NCI-H524 (cell line): Measurements from ENCODE around the gene ENTPD2.

Source experiments
- DNase-seq, 2 experiments: peaks; one replicate each; lab custom pipeline; 2025; lab: John Stamatoyannopoulos, UW

The ENTPD2 gene

DNA sequence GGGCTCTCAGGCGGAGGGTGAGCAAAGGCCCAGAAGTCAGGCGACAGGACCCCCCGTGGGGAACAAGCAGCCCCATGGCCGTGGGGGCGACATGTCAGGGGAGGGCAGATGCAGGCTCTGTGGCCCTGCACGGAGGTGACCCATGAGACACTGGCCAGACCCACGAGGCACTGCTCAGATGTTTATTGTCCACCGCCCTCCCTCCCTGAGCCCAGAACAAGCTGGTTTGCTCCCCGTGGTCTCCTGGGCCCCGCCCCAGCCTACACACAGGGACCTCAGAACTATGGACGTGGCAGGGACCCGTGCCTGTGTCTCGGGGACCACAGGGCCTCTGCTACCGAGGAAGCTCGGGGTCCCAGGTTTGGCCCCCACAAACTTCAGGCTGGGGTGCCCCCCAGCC, 23.9 kb downstream of the ENTPD2 start:
- no peak for DNase-seq

DNA sequence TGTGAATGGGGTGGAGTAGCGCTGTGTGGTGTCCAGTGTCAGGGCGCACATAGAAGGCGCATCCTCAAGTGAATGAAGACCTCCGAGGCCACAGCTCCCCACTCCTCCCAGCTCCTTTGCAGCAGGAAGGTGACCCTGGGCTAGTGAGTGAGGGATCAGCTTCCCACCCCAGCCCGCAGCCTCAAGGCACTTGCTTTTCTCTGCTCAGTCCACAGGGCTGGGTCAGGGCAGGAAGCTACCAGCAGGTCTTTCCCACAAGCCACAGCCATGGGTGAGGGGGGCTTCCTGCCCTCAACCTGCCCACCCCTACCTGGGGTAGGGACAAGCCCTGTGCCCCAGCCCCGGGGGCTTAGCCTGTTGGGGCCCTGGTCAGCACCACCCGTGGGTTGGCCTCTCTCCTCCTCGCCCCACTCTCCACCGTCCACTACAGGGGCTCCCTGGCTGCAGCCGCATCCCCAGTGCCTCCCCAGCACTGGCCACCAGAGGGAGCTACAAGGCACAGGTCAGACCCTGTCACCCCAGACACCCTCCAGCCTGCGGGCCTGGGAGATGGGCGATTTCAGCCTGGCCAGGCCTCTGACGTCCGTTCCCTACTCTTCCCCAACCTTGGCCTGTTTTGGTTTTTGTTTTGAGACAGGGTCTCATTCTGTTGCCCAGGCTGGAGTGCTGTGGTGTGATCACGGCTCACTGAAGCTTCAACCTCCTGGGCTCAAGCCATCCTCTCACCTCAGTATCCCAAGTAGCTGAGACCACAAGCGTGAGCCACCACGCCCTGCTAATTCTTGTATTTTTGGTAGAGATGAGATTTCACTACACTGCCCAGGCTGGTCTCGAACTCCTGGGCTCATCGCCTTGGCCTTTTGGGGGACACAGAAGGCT, 24.6 kb downstream of the ENTPD2 start:
- peak in 1 of 2 experiments; percentile 62 for DNase-seq

DNA sequence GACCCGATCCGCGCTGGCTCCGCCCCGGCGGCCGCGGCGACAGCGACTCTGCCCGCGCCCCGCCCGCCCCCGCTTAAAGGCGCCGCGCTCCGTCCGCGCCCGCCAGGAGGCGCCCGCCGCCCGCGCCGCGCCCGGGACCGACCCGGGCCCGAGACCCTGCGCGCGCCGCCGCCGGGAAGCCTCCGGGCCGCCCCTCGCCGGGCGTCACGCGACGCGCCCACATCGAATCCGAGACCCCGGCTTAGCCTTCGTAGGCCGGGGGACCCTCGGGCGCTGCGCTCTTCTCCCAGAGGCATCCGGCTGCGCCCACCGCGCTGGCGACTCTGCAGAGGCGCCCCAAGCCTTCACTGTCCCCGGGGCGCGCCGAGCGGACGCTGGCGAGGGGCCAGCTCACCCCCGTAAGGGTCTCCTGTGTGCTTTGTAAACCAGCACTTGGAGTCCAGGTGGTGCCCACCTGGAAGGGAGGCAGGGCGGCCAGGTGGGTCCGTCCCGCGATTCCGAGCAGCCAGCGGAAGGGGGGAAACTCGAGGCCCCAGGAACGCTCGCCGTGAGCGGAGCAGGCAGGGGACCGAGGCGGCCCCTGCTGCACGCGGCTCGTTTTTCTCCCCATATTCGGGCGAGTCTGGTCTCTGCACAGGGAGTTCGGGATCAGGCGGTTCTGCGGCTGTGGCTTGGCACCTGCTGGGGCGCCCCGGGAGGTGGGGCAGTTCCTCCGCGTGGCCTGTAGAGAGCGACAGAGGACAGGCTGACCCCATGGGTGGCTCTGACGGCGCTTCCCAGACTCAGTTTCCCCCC, 25.4 kb downstream of the ENTPD2 start:
- peak; percentile 49 to 73 for DNase-seq

DNA sequence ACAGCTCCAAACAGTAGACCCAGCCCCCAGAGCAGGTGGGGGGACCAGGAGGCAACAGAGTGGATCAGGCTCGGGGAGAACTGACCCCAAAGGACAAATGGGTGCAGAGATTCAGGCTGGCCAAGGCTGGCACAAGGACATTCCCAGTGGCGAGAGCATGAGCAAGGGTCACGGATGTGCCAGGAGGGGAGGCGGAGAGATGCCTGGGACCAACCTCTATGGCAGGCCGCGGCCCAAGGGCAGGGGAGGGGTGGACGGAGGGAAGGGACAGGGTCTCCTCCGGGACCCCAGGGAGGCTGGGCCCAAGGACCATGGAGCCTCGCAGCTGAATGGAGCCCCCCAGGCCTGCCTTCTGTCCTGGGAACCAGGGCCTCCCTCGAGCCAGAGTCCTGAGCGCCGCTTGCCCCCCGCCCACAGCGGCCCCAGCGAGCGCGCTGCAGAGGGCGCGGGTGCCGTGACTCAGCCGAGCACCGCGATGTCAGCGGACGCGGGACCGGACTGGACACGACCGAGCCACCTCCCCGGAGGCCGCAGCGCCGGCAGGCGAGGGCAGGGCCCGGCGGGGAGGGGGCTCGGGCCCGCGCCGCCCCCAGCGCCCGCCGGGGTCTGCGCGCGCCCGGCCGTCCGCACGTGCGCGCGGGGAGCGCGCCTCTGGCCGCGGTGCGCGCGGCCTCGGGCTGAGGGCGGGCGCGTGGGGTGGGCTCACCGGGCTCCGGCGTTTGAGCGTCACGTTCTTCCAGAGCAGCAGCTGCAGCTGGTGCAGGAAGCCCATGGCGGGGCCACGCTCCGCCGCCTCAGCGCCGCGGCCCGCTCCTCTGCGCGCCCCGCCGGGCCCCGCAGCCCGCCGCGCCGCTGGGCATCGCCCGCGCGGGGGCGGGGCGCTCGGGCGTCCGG, 26.2 kb downstream of the ENTPD2 start, which contains the start of gene ABCA2:
Gene ABCA2 (minus strand): TSS at position 869 of the 894 bp plus-strand sequence. CDS start 97 bp downstream, at position 772.
- peak in 1 of 2 experiments; percentile 73 for DNase-seq

DNA sequence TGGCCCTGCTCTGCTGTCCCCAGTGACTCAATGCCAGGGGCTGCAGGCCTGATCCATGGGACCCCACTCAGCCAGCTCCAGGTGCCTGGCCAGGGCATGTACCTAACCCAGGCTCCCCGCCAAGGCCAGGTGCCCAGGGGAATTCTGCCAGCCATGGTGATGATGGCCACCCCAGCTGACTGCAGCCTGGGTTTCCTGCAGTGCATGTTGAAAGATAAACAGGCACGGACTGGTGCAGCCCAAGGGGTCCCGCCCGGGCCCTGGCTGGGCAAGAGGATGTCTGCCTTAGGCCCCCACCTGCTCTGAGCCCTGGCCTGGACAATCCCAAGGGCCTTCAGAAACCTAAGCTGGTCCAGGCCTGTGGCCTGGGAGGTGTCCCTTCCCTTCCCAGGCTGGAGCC, 27.0 kb downstream of the ENTPD2 start:
- DNase-seq, result no peak

DNA sequence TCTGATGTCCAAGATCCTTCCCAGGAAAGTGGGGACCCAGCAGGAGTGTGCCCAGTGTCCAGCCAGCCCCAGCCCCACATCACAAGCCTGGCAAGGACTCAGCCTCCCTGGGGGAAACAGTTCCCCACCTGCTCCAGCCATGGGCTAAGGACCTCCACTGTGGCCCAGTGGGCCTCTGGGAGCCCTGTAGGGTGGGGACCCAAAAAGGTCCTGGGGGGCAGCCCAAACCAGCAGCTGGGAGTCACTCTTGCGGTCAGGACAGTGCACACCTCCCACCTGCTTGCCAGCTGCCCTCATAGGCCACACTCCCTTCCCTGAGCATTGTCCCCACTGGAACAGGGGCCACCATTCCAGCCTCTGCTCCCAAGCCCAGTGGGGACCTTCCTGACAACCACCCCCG, 27.5 kb downstream of the ENTPD2 start:
- peak in 1 of 2 experiments; percentile 25 for DNase-seq

DNA sequence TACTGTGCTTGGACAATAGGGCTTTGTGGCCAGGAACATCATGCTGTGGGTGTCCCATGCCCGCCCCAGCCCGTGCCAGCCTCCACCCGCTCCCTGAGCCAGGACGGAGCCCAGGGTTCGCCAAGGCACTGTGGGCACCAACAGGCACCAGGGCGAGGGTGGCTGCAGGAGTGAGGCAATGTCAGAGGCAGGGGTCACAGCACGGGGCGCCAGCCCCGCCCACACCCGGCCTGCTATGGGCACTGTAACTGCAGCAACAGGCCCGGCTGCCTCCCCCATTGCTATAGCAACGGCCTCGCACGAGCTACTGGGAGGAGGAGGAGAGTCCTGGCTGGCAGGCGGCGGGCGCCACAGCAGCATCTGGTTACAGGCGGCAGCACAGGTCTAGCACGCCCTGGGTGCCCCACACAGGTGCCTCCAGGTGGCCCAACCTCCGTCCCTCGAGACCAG, 28.3 kb downstream of the ENTPD2 start:
- DNase-seq, result peak; percentile 34 to 71

DNA sequence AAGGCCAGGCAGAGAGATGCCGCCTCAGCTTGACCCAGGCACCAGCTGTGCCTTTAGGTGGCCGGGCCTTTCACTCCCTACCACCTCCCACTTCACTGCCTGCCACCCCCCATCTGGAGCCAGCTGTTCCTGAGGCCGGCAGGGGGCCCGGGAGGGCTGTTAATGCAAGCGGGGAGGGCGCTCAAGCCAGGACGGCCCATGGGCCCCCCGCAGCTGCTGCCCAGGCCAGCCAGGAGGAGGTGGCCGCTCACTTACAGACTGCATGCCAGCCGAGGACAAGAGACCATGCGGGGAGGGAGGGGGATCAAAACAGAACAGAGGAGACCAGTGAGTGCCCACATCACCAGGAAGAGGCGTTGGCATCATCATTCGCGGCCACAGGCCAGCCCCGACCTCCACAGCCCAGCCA, 30.3 kb downstream of the ENTPD2 start:
- peak in 1 of 2 experiments; percentile 24 for DNase-seq

DNA sequence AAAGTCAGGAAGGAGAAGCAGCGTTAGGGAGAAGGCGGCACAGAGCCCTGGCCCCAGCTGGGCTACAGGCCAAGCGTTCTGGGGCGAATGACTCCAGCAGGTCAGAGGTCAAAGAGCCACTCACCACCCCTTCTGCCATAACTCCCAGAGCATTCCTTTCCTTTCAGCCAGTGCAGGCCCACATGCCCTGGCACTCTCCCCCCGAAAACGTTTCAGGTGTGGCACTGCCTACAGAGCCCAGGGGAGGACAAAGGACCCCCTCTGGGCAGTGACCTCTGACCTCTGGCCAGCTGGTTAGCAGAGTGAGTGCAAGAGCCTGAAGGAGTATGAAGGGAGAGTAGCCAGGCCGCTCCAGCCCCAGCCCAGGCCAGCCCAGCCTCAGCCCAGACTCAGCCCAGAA, 30.7 kb downstream of the ENTPD2 start:
- DNase-seq, result no peak

DNA sequence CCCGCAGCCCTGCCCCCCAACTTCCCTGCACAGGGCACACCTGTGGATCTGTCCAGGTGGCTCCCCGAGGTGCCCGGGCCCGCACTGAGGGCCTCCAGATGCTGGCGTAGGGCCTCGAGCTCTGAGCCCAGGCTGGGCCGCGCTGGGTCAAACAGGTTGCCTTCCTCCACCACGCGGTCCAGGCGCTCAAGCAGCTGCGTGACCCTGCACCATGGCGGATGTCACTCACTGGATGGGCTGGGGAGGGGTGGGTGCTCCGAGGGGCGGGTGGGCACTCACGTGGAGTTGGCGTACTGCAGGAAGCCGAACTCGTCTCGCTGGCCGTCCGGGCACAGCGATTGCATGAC, 31.2 kb downstream of the ENTPD2 start:
- no peak for DNase-seq

DNA sequence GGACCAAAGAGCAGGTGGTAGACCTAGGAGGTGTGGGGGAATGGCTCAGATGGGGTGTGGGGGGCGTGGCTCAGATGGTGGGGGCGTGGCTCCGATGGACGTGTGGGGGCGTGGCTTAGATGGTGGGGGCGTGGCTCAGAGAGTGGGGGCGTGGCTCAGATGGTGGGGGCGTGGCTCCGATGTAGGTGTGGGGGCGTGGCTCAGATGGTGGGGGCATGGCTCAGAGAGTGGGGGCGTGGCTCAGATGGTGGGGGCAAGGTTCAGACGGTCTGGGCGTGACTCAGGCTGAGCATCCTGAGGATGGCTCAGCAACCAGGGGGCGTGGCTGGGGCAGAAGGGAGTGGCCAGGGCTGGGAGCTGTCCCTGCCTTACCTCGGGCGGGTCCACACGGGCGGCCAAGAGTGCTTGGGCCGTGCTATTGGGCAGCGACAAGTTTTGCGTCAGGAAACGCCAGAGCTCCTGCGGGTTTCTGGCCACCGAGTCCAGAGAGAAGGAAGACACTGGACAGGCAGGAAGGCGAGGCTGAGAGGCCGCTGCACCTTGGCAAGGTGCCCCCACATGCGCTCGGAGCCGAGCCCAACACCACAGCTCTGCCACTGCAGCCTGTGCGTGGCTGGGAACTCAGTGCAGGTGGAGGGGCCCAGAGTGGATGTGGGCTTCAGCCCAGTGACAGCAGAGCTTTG, 31.7 kb downstream of the ENTPD2 start:
- DNase-seq, result no peak

DNA sequence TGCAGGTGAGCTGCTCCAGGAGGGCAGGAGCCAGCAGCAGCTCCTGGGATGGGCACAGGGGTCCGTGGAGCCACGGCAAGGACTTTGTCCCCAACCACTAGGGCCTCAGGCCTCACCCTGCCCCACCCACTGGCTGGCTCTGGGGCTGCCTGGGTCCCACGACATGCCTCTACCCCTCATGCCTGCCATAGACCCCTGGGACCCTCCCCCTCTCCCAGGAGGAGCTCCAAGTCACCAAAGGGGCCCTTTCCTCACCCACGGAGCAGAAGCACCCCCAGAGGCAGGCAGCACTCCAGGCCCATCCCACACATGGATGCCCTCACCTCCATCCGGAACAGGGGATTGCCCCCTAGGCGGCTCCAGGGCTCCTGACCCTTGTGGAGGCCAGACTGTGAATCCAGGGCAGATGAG, 32.3 kb downstream of the ENTPD2 start:
- DNase-seq, result no peak

DNA sequence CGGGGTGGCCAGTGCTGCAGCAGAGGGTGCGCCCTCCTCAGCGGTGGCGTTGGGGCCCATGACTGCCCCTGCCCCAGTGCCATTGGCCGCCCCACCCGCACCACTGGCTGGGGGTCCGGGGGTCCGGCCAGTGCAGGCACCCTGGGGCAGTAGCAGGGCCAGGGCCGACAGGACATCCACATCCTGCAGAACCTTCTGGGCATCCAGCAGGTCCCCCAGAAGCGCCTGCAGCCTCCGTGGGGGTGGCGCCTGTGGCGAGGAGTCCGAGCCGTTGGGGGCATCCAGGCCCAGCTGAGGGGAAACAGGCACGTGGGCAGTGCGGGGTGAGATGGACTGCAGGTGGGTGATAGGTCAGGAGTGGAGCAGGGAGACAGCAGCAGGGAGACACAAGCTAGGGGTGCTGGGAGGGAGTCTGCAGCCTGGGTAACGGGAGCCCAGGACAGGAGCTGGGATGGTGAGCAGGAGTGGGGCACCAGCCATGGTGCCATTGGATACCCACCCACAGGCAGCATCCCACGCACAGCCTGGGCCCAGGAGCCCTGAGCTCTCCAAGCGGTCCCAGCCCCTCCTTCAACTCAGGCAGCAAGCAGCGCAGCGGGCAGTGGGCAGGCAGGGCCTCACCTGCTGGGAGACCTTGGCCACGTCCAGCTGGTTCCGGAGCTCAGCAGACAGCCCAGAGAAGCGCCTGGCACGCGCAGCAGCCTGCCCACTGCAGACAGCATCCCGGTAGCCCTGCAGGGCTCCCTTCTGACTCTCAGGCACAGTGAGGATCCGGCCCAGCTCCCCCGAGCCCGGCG, 32.9 kb downstream of the ENTPD2 start:
- DNase-seq, result no peak

DNA sequence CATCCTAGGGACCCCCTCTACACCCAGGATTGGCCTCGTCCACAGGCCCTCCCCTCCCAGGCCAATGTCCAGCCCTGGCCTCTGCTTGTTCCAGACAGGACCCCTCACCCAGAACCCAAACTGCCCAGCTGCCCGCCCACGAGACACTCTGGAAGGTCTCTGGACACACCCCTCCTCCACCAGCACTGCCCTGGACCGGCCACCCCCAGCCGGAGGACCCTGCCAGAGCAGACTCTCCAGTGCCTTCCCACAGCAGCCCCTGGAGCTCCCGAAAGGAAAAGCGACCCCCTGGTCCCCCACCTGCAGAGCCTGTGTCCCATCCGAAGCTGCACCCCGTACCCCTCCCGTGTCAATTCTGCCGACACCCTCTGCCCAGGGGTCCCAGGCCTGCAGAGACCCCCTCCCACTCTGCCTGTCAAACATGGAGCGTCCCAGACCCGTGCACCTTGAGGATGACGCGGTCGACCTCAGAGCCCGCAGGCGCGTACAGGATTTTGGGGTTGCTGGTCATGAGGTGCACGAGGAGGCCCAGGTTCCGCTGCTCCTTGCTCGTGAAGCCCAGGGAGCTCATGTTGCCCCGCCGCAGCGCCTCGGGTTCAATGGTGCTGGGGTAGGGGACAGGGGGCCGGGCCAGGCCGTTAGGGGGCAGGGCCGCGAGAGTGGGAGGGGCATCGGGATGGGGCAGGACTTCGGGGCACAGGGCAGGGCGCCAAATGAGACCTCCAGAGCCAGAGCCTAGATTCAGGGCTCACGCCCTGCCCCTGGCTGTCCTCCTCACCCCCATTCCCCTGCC, 33.8 kb downstream of the ENTPD2 start:
- no peak for DNase-seq

DNA sequence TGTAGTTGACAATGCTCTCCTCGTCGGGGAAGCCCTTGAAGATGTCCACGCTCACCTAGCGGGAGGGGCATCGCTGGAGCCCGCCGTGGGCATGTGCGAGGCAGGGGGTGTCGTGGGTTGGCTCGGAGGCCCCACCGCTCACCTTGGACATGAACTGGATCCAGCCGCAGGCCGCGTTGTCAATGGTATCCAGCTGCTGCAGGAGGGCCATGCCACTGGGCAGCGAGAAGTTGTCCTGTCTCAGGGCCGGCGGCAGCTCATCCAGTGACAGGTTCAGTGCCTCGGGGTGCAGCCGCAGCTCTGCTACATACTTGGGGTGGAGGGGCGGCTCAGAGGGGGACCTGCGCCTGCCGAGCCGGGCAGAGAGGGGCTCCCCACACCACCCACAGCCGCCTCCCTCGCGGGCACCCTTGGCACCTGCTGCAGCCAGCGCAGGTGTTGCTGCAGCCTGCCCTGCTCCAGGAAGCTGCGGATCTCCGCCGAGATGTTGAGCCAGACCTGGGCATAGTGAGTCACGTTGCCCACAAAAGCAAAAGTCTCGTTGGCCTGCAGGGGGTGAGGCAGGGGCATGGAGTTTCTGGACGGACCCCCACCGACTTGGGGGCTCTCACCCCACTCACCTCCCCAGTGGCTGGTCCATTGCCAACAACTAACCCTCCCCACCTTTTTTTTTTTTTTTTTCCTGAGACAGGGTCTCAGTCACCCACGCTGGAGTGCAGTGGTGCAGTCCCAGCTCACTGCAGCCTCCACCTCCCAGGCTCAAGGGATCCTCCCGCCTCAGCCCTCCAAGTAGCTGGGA, 34.9 kb downstream of the ENTPD2 start:
- DNase-seq, result no peak

DNA sequence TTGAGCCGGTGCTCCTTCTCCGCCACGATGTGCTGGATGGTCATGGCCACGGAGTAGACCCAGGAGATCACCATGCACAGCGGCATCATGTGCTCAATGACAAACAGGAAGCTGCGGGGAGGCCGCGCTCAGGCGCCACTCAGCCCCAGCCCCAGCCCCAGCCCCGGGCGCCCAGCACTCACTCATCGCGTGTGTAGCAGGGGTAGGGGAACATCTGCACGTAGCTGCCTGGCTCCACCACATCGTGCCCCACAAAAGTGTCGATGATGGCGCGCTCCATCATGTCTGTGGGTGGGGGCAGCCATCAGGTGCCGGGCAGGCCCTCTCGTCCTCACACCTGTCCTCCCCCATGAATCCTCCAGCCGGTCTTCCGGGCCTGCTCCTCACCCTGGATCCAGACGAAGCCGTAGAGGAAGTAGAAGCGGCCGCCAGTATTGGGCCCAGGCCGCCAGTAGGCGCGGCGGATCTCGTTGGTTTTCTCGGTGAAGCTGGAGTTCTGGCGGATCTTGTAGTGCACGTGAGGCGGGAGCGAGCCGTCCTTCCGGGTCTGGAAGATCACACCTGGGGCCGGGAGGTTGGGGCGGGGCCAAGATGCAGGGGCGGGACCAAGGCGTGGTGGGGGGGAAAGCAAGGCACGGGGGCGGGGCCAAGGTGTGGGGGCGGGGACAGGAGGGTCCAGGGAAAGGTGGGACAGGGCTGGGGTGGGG, 35.9 kb downstream of the ENTPD2 start:
- DNase-seq, result no peak

DNA sequence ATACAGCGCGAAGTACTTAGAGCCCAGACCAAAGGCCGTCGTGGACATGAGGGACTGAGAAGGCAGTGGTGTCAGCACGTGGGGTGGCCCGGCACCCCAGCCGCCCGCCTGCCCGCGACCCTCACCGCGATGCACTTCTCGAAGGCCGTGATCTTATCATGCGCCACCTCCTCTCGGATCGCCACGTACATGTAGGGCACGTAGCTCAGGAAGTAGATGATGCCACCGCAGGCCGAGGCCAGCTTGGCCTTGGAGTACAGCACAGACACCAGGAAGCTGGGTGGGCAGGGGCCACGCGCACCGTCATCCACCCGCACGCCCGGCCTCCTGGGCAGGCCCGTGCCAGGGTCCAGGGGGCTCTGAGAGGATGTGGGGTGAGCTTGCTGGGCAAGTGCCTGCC, 36.8 kb downstream of the ENTPD2 start:
- DNase-seq, result no peak

DNA sequence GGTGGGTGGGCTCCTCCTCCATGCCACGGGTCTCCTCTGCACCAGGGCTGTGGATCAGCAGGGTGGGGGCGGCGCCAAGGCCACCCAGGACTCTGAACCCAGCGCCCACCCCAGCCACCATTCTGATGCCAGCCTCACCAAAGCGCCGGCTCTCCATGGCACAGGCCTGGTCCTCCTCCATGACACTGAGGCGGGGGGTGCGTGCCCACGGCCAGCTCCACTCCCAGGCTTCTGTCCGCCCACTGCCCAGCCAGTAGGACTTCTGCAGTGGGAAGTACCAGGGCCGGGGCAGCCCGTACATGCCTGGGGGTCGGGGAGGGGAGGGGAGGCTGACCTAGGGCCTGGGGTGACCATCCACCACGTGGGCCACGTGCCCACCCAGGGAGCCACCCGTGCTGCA, 37.4 kb downstream of the ENTPD2 start:
- DNase-seq, result no peak
